ENCODE results near the gene OR2T10. TPM values are rescaled to one million over a fixed set of nuclear protein-coding genes. Genes with fewer than 3 reads are reported as not detected.

The OR2T10 gene
- total and polyA plus RNA-seq, 10 of the 15 experiments (the other 5 are each of a cell fraction or from before 2014, with no cell fraction given): not detected

DNA sequence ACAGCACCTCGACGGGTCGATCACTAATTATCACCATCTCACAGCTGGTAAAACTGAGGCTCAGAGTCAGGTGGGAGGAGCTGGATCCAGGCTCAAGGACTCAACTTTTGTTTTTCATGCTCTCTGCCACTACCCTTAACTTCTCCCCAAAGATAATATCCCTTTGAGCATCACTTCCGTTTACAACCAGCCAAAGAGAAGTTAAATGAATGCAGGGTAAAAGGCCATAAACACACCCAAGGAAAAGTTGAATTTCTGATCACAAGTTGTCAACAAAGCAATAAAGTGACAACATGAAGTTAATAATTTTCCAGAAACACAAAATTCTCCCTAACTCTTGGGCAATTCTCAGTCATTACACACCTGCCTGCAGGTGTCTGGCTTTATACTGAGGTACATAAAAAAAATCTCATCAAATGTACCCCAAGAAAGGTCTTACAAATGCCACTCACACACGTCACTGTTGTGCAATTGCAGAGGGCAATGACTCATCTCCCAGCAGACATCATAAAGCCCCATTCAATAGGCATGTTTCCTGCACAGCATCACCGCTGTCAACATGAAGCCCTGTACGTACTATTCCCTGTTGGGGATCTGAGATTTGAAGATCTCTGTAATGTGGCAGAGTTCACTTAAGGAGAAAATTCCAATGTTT lies 34.0 kb upstream of the OR2T10 start (continued):
- no peak for TF ChIP-seq BCL3 (IDR thresholded peaks at IDR 0.05; ENCODE audit: borderline replicate concordance, insufficient read depth, low read depth, low read length, poor library complexity, severe bottlenecking)
- TF ChIP-seq SIN3A (IDR thresholded peaks at IDR 0.05; ENCODE audit: low read depth, low read length): no peak
- no peak for TF ChIP-seq ZNF217 (IDR thresholded peaks at IDR 0.05)
- no peak for TF ChIP-seq RCOR1 (conservative IDR thresholded peaks at IDR 0.05; ENCODE audit: low read depth, low read length)
- TF ChIP-seq GABPA (IDR thresholded peaks at IDR 0.05; ENCODE audit: low read depth): no peak
- TF ChIP-seq ZNF687 (IDR thresholded peaks at IDR 0.05): no peak
- no peak for TF ChIP-seq TCF7 (IDR thresholded peaks at IDR 0.05; ENCODE audit: borderline replicate concordance)

- BruUV-seq (replicated peaks): no TSS peak
- Histone ChIP-seq H3K9me3 (replicated peaks; ENCODE audit: control insufficient read depth, insufficient read depth, low read length) (no peaks in the 10 kb centered on the region), H3K4me3 (no peak overlapping the region), H3K4me1 (ENCODE audit: control insufficient read depth, insufficient read depth, low read length) (no peaks in the 10 kb centered on the region), H3K27ac (ENCODE audit: control insufficient read depth, insufficient read depth) (no peak overlapping the region), H3K9ac (ENCODE audit: control insufficient read depth, insufficient read depth, low read length) (no peak overlapping the region), H3K36me3 (ENCODE audit: control insufficient read depth in 2 of 2, insufficient read depth in 2 of 2, low read length in 1 of 2) (no peaks in the 10 kb centered on the region), H3K79me2 (ENCODE audit: control insufficient read depth, insufficient read depth, low read length) (no peaks in the 10 kb centered on the region), H4K20me1 (ENCODE audit: control insufficient read depth, insufficient read depth) (no peaks in the 10 kb centered on the region), H2AFZ (ENCODE audit: control insufficient read depth, low read depth, low read length) (no peak overlapping the region), H3K27me3 (replicated peaks in 1 of 2; ENCODE audit: control insufficient read depth in 2 of 2, insufficient read depth in 2 of 2, low read length in 1 of 2) (no peaks in the 10 kb centered on the region), H3K4me2 (ENCODE audit: control insufficient read depth, insufficient read depth) (no peak overlapping the region)
- intact Hi-C loops (cut with micrococcal nuclease; ENCODE audit: unreplicated experiment) (no loop called here), in situ Hi-C loops (cut with MboI) (no loop called here)
- WGBS (ENCODE audit: insufficient coverage, insufficient replicate concordance, low lambda C conversion rate, missing lambda C conversion rate): no CpG with 5 or more reads among the region's 2 CpGs
- no peak for ATAC-seq
- no peak for DNase-seq (ENCODE audit: low read depth, low spot score)
- CTCF ChIA-PET: no interaction called here
- TF ChIP-seq WRNIP1 (IDR thresholded peaks at IDR 0.05; ENCODE audit: borderline replicate concordance, low read depth, low read length): no peak
- TF ChIP-seq MEF2B (IDR thresholded peaks at IDR 0.05; ENCODE audit: partially characterized antibody, poor library complexity, severe bottlenecking): no peak
- no peak for TF ChIP-seq ZNF384 (IDR thresholded peaks at IDR 0.05; ENCODE audit: borderline replicate concordance, low read depth, low read length)
- TF ChIP-seq ZSCAN29 (IDR thresholded peaks at IDR 0.05): no peak
- TF ChIP-seq RFX5 (IDR thresholded peaks at IDR 0.05; ENCODE audit: low read depth, low read length): no peak
- RAD21 ChIA-PET (ENCODE audit: unreplicated experiment): no interaction called here
- POLR2A ChIA-PET: no interaction called here
- SMC1A ChIA-PET (ENCODE audit: uncharacterized antibody, unreplicated experiment): no interaction called here
- no peak for FAIRE-seq
Measured at GRCh38 chr1:248630551-248630950, 33.1 kb upstream of the OR2T10 start.
